NOMO-1 treated with dmso at 0.1 percent for 144 hours (cell line): Measurements from ENCODE around the gene GRIN3A.

Source experiments
- DNase-seq: peaks from one replicate; lab custom pipeline; 2025; ENCODE audit not compliant: unreplicated experiment; lab: John Stamatoyannopoulos, UW

GRIN3A gene

GRCh38 chr9:101530076-101530711 lies 208.3 kb downstream of the GRIN3A start:
- DNase-seq, result peak; percentile 71

GRCh38 chr9:101528015-101528414 lies 210.4 kb downstream of the GRIN3A start:
- DNase-seq, result no peak

- DNase-seq, result no peak
Observed at GRCh38 chr9:101527066-101527465, 211.4 kb downstream of the GRIN3A start.

- DNase-seq, result no peak
Observed at GRCh38 chr9:101524371-101524770, 214.1 kb downstream of the GRIN3A start.
